Glomerular visceral epithelial cell (primary cell): ENCODE data around the gene ANXA5.
A peak's percentile ranks its signal among the peaks of the same experiment; 100 is the strongest.
"Not testable (repeated sequence)": the region's sequence is repeated elsewhere in the genome, so short reads cannot be mapped to it uniquely, and the experiment has no call there.

Experiments used
- DNase-seq: peaks from one replicate; pipeline ENCODE4 v3.0.0-alpha.2; 2016; ENCODE audit errors: extremely low spot score

The ANXA5 gene

GRCh38 chr4:121679267-121679666 lies 17.5 kb downstream of the ANXA5 start:
- peak; percentile 62 for DNase-seq

GRCh38 chr4:121677524-121677923 lies 19.3 kb downstream of the ANXA5 start:
- no peak for DNase-seq

GRCh38 chr4:121676345-121677075 lies 20.3 kb downstream of the ANXA5 start:
- no peak for DNase-seq

- DNase-seq = no peak
These were observed 21.1 kb downstream of the ANXA5 start for GRCh38 chr4:121675715-121676114.

GRCh38 chr4:121674696-121675095 lies 22.1 kb downstream of the ANXA5 start:
- no peak for DNase-seq

GRCh38 chr4:121674191-121674590 lies 22.6 kb downstream of the ANXA5 start:
- no peak for DNase-seq

GRCh38 chr4:121669163-121669550 lies 27.6 kb downstream of the ANXA5 start:
- no peak for DNase-seq

GRCh38 chr4:121668368-121669162 lies 28.2 kb downstream of the ANXA5 start:
- DNase-seq = peak; percentile 95

GRCh38 chr4:121666091-121666679 lies 30.6 kb downstream of the ANXA5 start:
- no peak for DNase-seq

- no peak for DNase-seq
These were observed 31.4 kb downstream of the ANXA5 start for GRCh38 chr4:121665371-121665770.

- DNase-seq = no peak
These were observed 34.6 kb downstream of the ANXA5 start for GRCh38 chr4:121662225-121662624.

GRCh38 chr4:121660175-121660933 lies 36.4 kb downstream of the ANXA5 start:
- not testable (repeated sequence) for DNase-seq

GRCh38 chr4:121658125-121658524 lies 38.7 kb downstream of the ANXA5 start:
- no peak for DNase-seq

GRCh38 chr4:121656269-121656641 lies 40.5 kb downstream of the ANXA5 start:
- DNase-seq = peak; percentile 72

- DNase-seq = no peak
These were observed 41.2 kb downstream of the ANXA5 start for GRCh38 chr4:121655320-121656268.

- no peak for DNase-seq
These were observed 42.0 kb downstream of the ANXA5 start for GRCh38 chr4:121654738-121655137.

- DNase-seq = no peak
These were observed 42.8 kb downstream of the ANXA5 start for GRCh38 chr4:121653986-121654385.

- no peak for DNase-seq
These were observed 43.6 kb downstream of the ANXA5 start for GRCh38 chr4:121653214-121653613.

GRCh38 chr4:121651597-121651996 lies 45.2 kb downstream of the ANXA5 start:
- no peak for DNase-seq

GRCh38 chr4:121650741-121651140 lies 46.0 kb downstream of the ANXA5 start:
- no peak for DNase-seq

- DNase-seq = no peak
These were observed 48.3 kb downstream of the ANXA5 start for GRCh38 chr4:121648516-121648915.
